T-cell (primary cell): ENCODE results near the gene NRAP. TPM values are rescaled to one million over a fixed set of nuclear protein-coding genes. Genes with fewer than 3 reads are reported as not detected.

ENCODE experiments used
- ATAC-seq, 4 experiments: fragments of 200-7000 bp in 3 of 4; fragments of 150-1000 bp in 1 of 4; cut with Tn5 transposase; replicated peaks in 1 of 4; 1 replicate in 3 of 4; 2 replicates in 1 of 4; pipeline ENCODE4 v1.10.0; 2021; ENCODE audit warnings: moderate library complexity in 3 of 4, mild to moderate bottlenecking in 2 of 4, moderate number of reproducible peaks in 1 of 4
- CTCF ChIA-PET, 2 donors: fragments of 300-600 bp; sonication (Branson Sonifier 250); formaldehyde crosslinking; loops; one replicate each; lab custom pipeline; 2022; ENCODE audit warnings: antibody characterized with exemption in 2 of 2; lab: Charles Lee
- POLR2A ChIA-PET, 2 donors: fragments of 300-600 bp; sonication (Branson Sonifier 250); formaldehyde crosslinking; loops; one replicate each; lab custom pipeline; 2022; ENCODE audit warnings: antibody characterized with exemption in 2 of 2; lab: Charles Lee
- DNase-seq, 35 experiments: peaks; one replicate each; pipeline versions ENCODE4 v3.0.0 to v3.0.0-alpha.2; 2013 to 2023
- H3K27ac ChIP-seq: one replicate; pipeline ENCODE4 v1.5.1; 2013; ENCODE audit warnings: low read length
- H3K27me3 ChIP-seq, 2 experiments: replicated peaks in 1 of 2; 1 replicate in 1 of 2; 2 replicates in 1 of 2; pipeline versions ENCODE4 v1.6.1 to v1.7.0; 2013; ENCODE audit warnings: low read length in 1 of 2, mixed read lengths in 1 of 2; ENCODE audit not compliant: control insufficient read depth in 2 of 2, insufficient read depth in 2 of 2; ENCODE audit errors: extremely low read depth in 1 of 2
- H3K36me3 ChIP-seq, 2 donors: 1 replicate in 1 of 2; 2 replicates in 1 of 2; pipeline versions ENCODE4 v1.6.1 to v1.7.0; 2013; ENCODE audit warnings: low read length in 1 of 2; ENCODE audit not compliant: control insufficient read depth in 2 of 2, insufficient read depth in 1 of 2; ENCODE audit errors: extremely low read depth in 1 of 2
- H3K4me1 ChIP-seq, 2 experiments: 1 replicate in 1 of 2; 2 replicates in 1 of 2; pipeline versions ENCODE4 v1.6.1 to v1.7.0; 2013; ENCODE audit warnings: low read length in 2 of 2, mixed read lengths in 1 of 2; ENCODE audit not compliant: insufficient read depth in 2 of 2, control insufficient read depth in 1 of 2; ENCODE audit errors: extremely low read depth in 1 of 2
- H3K4me3 ChIP-seq, 2 donors: 1 replicate in 1 of 2; 2 replicates in 1 of 2; pipeline versions ENCODE4 v1.5.1 to v1.7.0; 2013; ENCODE audit warnings: mild to moderate bottlenecking in 2 of 2, low read length in 1 of 2, moderate library complexity in 1 of 2; ENCODE audit not compliant: control insufficient read depth in 1 of 2; ENCODE audit errors: extremely low read depth in 1 of 2
- H3K9me3 ChIP-seq: 2 replicates; pipeline ENCODE4 v1.7.0; 2013
- H3K27ac Mint-ChIP-seq, 2 donors: one replicate each; pipeline ENCODE4 v1.8.0; 2020 to 2021; ENCODE audit warnings: mild to moderate bottlenecking in 2 of 2, mixed read lengths in 2 of 2
- H3K27me3 Mint-ChIP-seq, 2 donors: one replicate each; pipeline ENCODE4 v1.8.0; 2021 to 2022; ENCODE audit warnings: mixed read lengths in 2 of 2
- H3K36me3 Mint-ChIP-seq: one replicate; pipeline ENCODE4 v1.8.0; 2021; ENCODE audit warnings: mixed read lengths
- H3K4me1 Mint-ChIP-seq, 3 donors: one replicate each; pipeline ENCODE4 v1.8.0; 2020 to 2022; ENCODE audit warnings: mixed read lengths in 3 of 3, mild to moderate bottlenecking in 1 of 3
- H3K4me3 Mint-ChIP-seq, 3 donors: one replicate each; pipeline ENCODE4 v1.8.0; 2020 to 2022; ENCODE audit warnings: mild to moderate bottlenecking in 3 of 3, mixed read lengths in 3 of 3, moderate library complexity in 3 of 3
- H3K9me3 Mint-ChIP-seq, 3 donors: one replicate each; pipeline ENCODE4 v1.8.0; 2020 to 2022; ENCODE audit warnings: mixed read lengths in 3 of 3
- WGBS: methylation state at CpG from one replicate; pipeline ENCODE4 v1.1.5; 2013; ENCODE audit warnings: missing lambda C conversion rate; ENCODE audit not compliant: insufficient coverage; 5-methylcytosine and 5-hydroxymethylcytosine counted together
- total RNA-seq, 35 experiments: library from RNA in 6 of 35; stranded (reverse) in 6 of 35; fragments of 120-200 nt in 1 of 35; gene quantifications; one replicate each; pipeline versions ENCODE4 v1.2.1 to v1.2.4 and lab custom pipeline; 2013 to 2026

Gene NRAP
- total RNA-seq, 5 donors from 2014 or later (not counting 1 experiment from before 2014, with no cell fraction given), result not detected

GRCh38 chr10:113695691-113696090 is 31.9 kb upstream of the NRAP start:
- Histone ChIP-seq H3K4me3 (no peak overlapping the region), H3K9me3 (peaks cover 3% of the 10 kb centered on the region), H3K36me3 (peaks cover 6 to 44% of the 10 kb centered on the region in 2 donors), H3K27me3 (no peaks in the 10 kb centered on the region), H3K4me1 (no peaks in the 10 kb centered on the region), H3K27ac (no peak overlapping the region)
- Mint-ChIP-seq H3K4me3 (no peak overlapping the region), H3K27ac (no peak overlapping the region), H3K27me3 (no peaks in the 10 kb centered on the region), H3K4me1 (peaks cover 2 to 8% (median 5%) of the 10 kb centered on the region in 3 donors), H3K36me3 (peaks cover 75% of the 10 kb centered on the region), H3K9me3 (peaks cover 10 to 17% (median 14%) of the 10 kb centered on the region in 3 donors)
- WGBS, result no CpG with 5 or more reads among the region's 1 CpG
- ChIA-PET POLR2A (no interaction called here), CTCF (no interaction called here)
- ATAC-seq (no peak), DNase-seq (no peak)

- H3K9me3 ChIP-seq, result peaks cover 3% of the 10 kb centered on the region
- no peak for ATAC-seq
- ChIA-PET POLR2A (no interaction called here), CTCF (no interaction called here)
- Mint-ChIP-seq H3K27ac (no peak overlapping the region), H3K4me3 (no peak overlapping the region), H3K27me3 (no peaks in the 10 kb centered on the region), H3K36me3 (peaks cover 79% of the 10 kb centered on the region), H3K4me1 (peaks cover 18 to 32% (median 25%) of the 10 kb centered on the region in 3 donors), H3K9me3 (peaks cover 18 to 29% (median 19%) of the 10 kb centered on the region in 3 donors)
- H3K27ac ChIP-seq, result no peak overlapping the region
- H3K27me3 ChIP-seq, result no peaks in the 10 kb centered on the region
- DNase-seq, result no peak
- peaks cover 6 to 36% of the 10 kb centered on the region in 2 donors for H3K36me3 ChIP-seq
- H3K4me3 ChIP-seq, result no peak overlapping the region
- no peaks in the 10 kb centered on the region for H3K4me1 ChIP-seq
- no CpG with 5 or more reads among the region's 2 CpGs for WGBS
Observed at GRCh38 chr10:113693348-113693747, 29.5 kb upstream of the NRAP start.

- H3K4me3 ChIP-seq, result no peak overlapping the region
- no peak overlapping the region for H3K27ac Mint-ChIP-seq
- ChIA-PET CTCF (no interaction called here), POLR2A (no interaction called here)
- H3K9me3 Mint-ChIP-seq, result peaks cover 23 to 37% (median 24%) of the 10 kb centered on the region in 3 donors
- no peaks in the 10 kb centered on the region for H3K27me3 ChIP-seq
- no peak overlapping the region for H3K27ac ChIP-seq
- no peaks in the 10 kb centered on the region for H3K4me1 ChIP-seq
- H3K36me3 Mint-ChIP-seq, result peaks cover 81% of the 10 kb centered on the region
- no peaks in the 10 kb centered on the region for H3K27me3 Mint-ChIP-seq
- DNase-seq, result no peak
- H3K4me1 Mint-ChIP-seq, result peaks cover 22 to 40% (median 31%) of the 10 kb centered on the region in 3 donors
- H3K36me3 ChIP-seq, result peaks cover 4 to 26% of the 10 kb centered on the region in 2 donors
- H3K9me3 ChIP-seq, result peaks cover 3% of the 10 kb centered on the region
- WGBS, result 88% methylated on average over 6 of the region's 6 CpGs
- no peak overlapping the region for H3K4me3 Mint-ChIP-seq
- ATAC-seq, result no peak
Observed at GRCh38 chr10:113692271-113692670, 28.4 kb upstream of the NRAP start.

- 67% methylated on average over 1 of the region's 2 CpGs for WGBS
- Mint-ChIP-seq H3K9me3 (peaks cover 24 to 41% (median 27%) of the 10 kb centered on the region in 3 donors), H3K4me1 (peaks cover 22 to 40% (median 31%) of the 10 kb centered on the region in 3 donors), H3K4me3 (no peak overlapping the region), H3K27me3 (no peaks in the 10 kb centered on the region), H3K27ac (no peak overlapping the region), H3K36me3 (peaks cover 75% of the 10 kb centered on the region)
- ChIA-PET CTCF (no interaction called here), POLR2A (interaction anchor here in 1 of 2 donors (0.6 to 0.7 kb wide), 2 partner anchors 10 to 595 kb away, joined by 3 read pairs; no protein-coding TSS in a partner anchor)
- Histone ChIP-seq H3K4me3 (no peak overlapping the region), H3K27me3 (no peaks in the 10 kb centered on the region), H3K4me1 (no peaks in the 10 kb centered on the region), H3K9me3 (peaks cover 6% of the 10 kb centered on the region), H3K27ac (no peak overlapping the region), H3K36me3 (peaks cover 4 to 24% of the 10 kb centered on the region in 2 donors)
- DNase-seq (no peak), ATAC-seq (no peak)
Observed at GRCh38 chr10:113691381-113691780, 27.5 kb upstream of the NRAP start.

- no peaks in the 10 kb centered on the region for H3K27me3 ChIP-seq
- no peaks in the 10 kb centered on the region for H3K4me1 ChIP-seq
- H3K4me3 ChIP-seq, result no peak overlapping the region
- Mint-ChIP-seq H3K27ac (no peak overlapping the region), H3K36me3 (peaks cover 80% of the 10 kb centered on the region), H3K4me1 (peaks cover 22 to 41% (median 33%) of the 10 kb centered on the region in 3 donors), H3K27me3 (no peaks in the 10 kb centered on the region), H3K9me3 (peaks cover 26 to 47% (median 30%) of the 10 kb centered on the region in 3 donors), H3K4me3 (no peak overlapping the region)
- H3K9me3 ChIP-seq, result peaks cover 6% of the 10 kb centered on the region
- no peak for ATAC-seq
- WGBS, result no CpG with 5 or more reads among the region's 3 CpGs
- DNase-seq, result no peak
- H3K36me3 ChIP-seq, result peaks cover 4 to 24% of the 10 kb centered on the region in 2 donors
- ChIA-PET POLR2A (no interaction called here), CTCF (interaction anchor here in 1 of 2 donors (0.8 kb wide), 1 partner anchor 20 kb away, joined by 4 read pairs; no protein-coding TSS in a partner anchor)
- no peak overlapping the region for H3K27ac ChIP-seq
Observed at GRCh38 chr10:113690749-113691148, 26.9 kb upstream of the NRAP start.

GRCh38 chr10:113689574-113689973 is 25.7 kb upstream of the NRAP start:
- no CpG with 5 or more reads among the region's 3 CpGs for WGBS
- ChIA-PET CTCF (no interaction called here), POLR2A (no interaction called here)
- Histone ChIP-seq H3K4me3 (no peak overlapping the region), H3K27ac (no peak overlapping the region), H3K36me3 (peaks cover 4 to 24% of the 10 kb centered on the region in 2 donors), H3K4me1 (no peaks in the 10 kb centered on the region), H3K27me3 (no peaks in the 10 kb centered on the region), H3K9me3 (peaks cover 6% of the 10 kb centered on the region)
- H3K27ac Mint-ChIP-seq, result no peak overlapping the region
- H3K27me3 Mint-ChIP-seq, result no peaks in the 10 kb centered on the region
- peaks cover 24 to 53% (median 36%) of the 10 kb centered on the region in 3 donors for H3K4me1 Mint-ChIP-seq
- no peak for DNase-seq
- no peak for ATAC-seq
- H3K9me3 Mint-ChIP-seq, result peaks cover 33 to 58% (median 39%) of the 10 kb centered on the region in 3 donors
- no peak overlapping the region for H3K4me3 Mint-ChIP-seq
- H3K36me3 Mint-ChIP-seq, result peaks cover 82% of the 10 kb centered on the region
